HL-60/S4 (cell line): Measurements from ENCODE around the gene BEX3.

ENCODE experiments used
- in situ Hi-C: fragments of 300-500 bp; cut with MboI; formaldehyde crosslinking; loops from 2 replicates; pipeline ENCODE4 v1.14.3; 2022; ENCODE audit warnings: low sequenced_read_pairs

Gene BEX3

DNA sequence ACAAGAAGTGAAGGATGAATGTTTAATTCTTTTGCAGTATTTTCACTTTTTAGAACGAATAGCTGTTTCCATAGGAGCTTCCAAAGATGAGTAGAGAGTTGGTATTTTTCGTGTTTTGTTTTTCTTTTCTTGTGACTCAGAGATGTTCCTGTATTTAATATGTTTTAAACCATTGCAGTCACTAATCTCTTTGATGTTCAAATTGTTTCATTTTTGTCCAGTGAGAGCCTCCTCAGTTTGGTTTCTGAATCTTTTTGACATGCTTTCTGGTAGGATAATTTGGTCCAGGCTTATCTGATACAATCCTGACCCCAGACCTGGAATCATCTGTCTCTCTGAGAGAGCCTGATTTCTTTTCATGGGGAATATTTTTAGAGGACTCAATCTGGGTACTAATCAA is 41.6 kb downstream of the BEX3 start:
- in situ Hi-C loops = no loop called here

DNA sequence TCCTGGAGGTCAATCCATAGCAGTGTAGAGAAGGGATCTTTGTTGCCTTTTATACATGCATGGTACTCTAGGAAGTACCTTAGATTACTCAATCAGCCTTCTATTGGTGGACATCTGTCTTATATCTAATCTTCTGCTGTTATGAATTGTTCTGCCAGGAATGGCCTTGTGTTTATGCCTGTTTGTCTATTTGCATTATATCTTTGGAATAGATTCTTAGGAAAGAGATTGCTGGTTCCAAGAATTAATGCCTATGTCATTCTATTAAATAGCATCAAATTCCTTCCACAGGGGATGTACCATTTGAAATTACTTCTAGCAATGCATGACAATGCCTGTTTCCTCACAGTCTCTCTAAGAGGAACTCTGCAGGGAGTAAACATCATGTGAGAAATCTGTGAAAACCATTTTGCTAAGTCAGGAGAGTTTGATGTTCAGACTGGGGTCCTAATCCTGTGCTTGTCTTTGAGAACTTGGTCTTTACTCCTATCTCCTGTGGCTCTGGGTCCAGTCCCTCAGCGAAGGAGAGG is 42.5 kb downstream of the BEX3 start:
- in situ Hi-C loops = no loop called here

DNA sequence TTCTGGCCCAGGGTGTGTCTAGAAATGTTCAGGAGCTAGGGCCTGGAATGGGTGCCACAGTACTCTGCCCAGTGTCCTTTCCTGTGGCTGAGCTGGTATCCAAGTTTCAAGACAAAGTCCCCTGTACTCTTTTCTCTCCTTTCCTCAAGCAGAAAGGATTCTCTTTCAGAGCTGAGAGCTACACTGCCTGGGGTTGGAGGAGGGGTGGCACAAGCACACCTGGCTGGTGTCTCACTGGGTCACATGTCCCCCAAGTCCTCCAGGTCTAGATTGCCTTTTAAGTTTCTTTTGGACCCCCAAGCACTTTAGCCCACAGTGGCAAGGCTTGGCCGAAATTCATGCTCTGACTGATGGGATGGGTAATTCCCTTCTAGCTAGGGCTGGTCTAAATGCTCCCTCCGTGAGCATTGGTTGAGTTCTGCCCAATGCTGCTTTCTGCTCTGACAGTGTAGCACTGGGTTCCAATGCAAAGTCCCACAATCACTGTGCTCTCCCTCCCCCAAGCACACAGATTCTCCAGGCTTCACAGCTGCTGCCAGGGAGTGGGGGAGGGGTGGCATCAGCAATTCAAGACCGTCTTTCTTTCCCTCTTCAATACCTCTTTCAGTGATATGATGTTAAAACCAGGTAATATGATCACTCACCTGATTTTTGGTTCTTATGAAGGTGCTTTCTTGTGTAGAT is 47.8 kb downstream of the BEX3 start:
- in situ Hi-C loops = no loop called here
